GM19372 (cell line): ENCODE data around the gene CXXC4.

Source experiments
- ATAC-seq: cut with Tn5 transposase; IDR thresholded peaks from one replicate; pipeline ENCODE4 v1.9.1; 2021; ENCODE audit warnings: mild to moderate bottlenecking, low read depth, moderate library complexity; ENCODE audit not compliant: unreplicated experiment

The CXXC4 gene

DNA sequence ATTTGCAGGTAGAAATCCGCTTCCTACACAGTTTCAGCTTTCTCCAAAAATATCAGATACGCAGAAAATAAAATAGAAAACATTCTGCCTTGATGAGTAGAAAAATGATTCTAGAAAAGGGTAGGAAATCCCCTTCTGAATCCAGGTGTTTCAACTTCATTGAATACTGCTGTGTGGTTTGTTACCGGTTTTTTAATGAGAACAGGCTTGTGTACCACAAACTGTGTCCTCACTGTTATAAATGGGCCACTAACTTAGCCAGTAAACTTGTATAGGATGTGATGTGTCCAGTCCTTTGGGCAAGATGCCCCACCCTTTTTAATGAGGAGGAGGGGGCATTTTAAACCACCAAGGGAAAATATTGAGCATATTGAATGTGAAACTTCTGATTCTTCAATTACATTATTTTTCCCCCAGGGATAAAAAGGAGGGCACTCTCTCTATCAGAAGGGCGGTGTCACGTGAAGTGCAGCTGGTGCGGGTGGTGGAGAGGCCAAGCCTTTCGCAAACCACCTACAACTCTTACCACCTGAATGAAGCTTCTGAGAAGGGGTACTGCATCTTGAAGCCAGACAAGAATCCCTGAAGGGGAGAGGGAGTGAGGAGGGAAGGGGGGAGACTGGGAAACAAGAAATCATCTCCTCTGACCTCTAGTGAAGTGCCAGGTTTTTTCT lies 4.5 kb downstream of the CXXC4 start:
- peak; percentile 38 for ATAC-seq

- peak; percentile 31 for ATAC-seq
These were observed 5.0 kb downstream of the CXXC4 start for GRCh38 chr4:104489731-104490095.

DNA sequence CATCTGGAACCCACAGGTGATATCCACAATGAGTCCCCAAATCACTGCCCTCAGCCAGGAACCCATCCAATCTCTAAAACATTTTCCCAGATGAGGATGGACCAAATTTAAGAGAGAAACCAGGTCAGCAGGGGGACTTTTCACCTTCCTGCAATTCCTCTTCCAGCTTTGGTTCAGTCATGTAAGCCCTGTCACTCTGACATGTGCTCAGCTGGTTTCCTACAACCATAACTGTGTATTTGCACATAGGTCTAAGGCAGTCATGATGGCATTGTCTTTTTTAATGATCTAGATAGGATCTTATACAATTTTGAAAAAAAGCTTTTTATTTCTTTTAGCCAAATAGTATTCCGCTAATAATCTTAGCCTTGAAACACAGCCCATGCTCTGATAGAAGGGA lies 6.5 kb downstream of the CXXC4 start:
- no peak for ATAC-seq

- ATAC-seq = no peak
These were observed 7.8 kb downstream of the CXXC4 start for GRCh38 chr4:104486716-104487504.

DNA sequence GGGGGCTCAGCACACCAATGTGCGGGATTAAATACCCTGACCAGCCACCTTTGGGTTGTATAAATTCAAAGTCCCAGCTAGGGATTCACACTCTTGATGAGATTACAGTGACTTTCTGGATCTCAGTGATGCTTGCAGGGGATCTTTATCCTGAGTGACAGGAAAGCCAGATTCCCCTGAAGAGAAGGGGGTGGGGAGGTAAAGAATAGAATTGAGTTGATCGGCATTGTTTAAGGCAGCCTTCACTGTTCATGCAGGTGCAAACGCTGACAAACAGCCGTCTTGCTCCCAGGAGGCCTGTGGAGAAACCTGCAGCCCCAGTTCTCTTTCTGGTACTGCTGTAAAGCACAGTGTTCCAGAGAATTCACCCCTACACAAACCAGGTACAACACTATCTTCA lies 19.0 kb downstream of the CXXC4 start:
- no peak for ATAC-seq

DNA sequence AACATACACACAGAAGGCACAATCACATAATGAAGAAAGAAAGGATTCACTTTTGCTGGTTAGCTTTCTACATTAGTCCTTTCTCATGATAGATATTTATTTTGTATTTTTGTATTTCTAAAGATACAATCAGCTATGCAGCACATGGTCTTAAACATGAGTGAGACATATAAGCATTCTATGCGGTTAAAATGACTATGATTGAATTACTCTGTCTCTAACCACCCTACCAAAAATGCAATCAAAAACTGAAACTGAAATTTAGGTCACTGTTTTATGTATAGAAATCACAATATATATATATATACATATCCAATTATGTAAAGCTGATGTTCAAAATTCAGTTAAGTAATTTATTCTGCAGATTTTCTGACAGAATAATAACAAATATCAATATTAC lies 21.9 kb downstream of the CXXC4 start:
- ATAC-seq = no peak

DNA sequence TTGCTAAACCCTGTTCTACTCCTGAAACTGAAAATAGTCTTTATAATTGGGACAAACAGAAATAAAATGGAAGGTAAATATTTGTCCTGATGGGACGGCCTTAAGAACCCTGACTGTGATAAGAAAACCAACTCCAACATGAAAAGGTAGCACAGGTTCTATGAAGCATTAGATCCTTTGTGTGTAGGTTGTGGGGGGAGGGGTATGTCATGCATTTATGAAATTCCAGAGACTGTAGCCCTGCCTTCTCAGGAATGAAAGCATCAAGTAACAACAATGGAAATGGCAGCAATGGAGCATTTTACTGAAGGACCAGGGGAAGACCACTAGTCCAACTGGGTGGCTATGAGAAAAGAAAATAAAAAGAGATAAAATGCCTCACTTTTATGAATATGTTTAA lies 23.9 kb downstream of the CXXC4 start:
- no peak for ATAC-seq

- no peak for ATAC-seq
These were observed 24.9 kb downstream of the CXXC4 start for GRCh38 chr4:104469794-104470193.

GRCh38 chr4:104465619-104466018 lies 29.1 kb downstream of the CXXC4 start:
- no peak for ATAC-seq

DNA sequence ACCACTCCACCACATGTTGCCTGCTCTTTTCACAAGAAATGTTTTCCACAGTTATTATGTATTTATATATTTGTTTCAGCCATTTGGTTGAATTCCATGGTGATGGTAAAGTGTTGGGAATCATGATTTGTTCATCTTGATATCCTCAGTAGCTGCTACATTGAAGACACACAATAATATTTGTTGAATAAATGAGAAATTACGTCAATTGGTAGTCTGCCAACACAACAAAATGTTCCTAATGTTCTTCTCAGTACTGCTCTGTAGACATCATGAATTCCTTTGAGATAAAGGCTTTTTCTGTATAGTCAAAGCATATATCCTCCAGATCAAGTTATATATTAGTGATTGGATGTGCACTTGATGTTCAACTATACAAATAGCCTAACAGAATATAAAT lies 29.5 kb downstream of the CXXC4 start:
- ATAC-seq = no peak

GRCh38 chr4:104462641-104463040 lies 32.1 kb downstream of the CXXC4 start:
- no peak for ATAC-seq

- no peak for ATAC-seq
These were observed 37.2 kb downstream of the CXXC4 start for GRCh38 chr4:104457308-104457981.

DNA sequence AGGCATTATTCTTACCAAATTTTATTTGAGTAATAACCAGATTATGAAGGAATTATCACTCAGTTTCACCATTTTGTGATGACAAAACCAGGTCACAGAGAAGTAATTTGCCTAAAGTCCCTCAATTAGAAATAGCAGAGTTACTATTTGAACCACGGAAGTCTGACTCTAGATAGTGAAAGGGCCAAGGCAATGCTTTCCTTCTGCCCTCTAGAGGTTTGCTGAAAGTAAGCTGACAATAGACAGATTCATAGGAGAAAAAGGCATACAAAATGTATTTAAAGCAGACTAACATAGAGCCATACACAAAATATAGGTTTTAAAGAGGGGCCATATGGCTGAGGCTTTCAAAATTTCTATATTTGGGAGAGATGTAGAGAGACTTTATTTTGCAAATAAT lies 43.1 kb downstream of the CXXC4 start:
- peak; percentile 56 for ATAC-seq

GRCh38 chr4:104449537-104449936 lies 45.2 kb downstream of the CXXC4 start:
- ATAC-seq = no peak

DNA sequence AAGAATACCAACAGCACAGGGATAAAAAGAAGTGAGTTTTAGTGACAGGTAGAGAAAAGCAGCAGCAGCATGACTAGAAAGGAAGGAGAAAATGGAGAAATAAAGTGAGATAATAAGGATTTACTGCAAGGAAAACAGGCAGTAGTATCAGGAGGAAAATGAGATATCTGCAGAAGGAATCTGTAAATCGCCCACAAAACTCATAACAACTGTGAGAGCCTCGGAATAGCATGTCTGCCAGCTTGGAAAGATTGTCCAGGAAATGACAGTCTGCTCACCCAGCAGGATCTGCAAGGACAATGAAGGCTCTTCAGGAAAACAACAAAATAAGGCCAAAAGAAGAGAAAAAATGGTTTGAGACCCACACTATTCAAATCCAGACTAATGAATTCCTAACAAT lies 47.4 kb downstream of the CXXC4 start:
- ATAC-seq = no peak

GRCh38 chr4:104446431-104447278 lies 48.0 kb downstream of the CXXC4 start:
- ATAC-seq = no peak

- ATAC-seq = no peak
These were observed 50.0 kb downstream of the CXXC4 start for GRCh38 chr4:104444685-104445084.

- ATAC-seq = no peak
These were observed 58.2 kb downstream of the CXXC4 start for GRCh38 chr4:104436542-104436941.

- ATAC-seq = no peak
These were observed 65.4 kb downstream of the CXXC4 start for GRCh38 chr4:104429150-104429741.

- no peak for ATAC-seq
These were observed 68.7 kb downstream of the CXXC4 start for GRCh38 chr4:104425948-104426347.
